GM10266 (cell line): Measurements from ENCODE around the gene AMOTL1.

Experiments
- DNase-seq: peaks from one replicate; pipeline ENCODE4 v3.0.0; 2012; ENCODE audit errors: extremely low spot score
- CTCF ChIP-seq: IDR thresholded peaks from 2 replicates; pipeline ENCODE4 v1.5.1; 2012; ENCODE audit warnings: mild to moderate bottlenecking, low read depth; ENCODE audit not compliant: control insufficient read depth, insufficient read depth; ENCODE audit errors: missing control alignments

AMOTL1 gene

GRCh38 chr11:94799726-94800125, 31.6 kb downstream of the AMOTL1 start:
- no peak for DNase-seq
- no peak for TF ChIP-seq CTCF

- DNase-seq = no peak
- TF ChIP-seq CTCF = no peak
These were observed 32.3 kb downstream of the AMOTL1 start for GRCh38 chr11:94800414-94800813.

GRCh38 chr11:94801866-94802460, 33.8 kb downstream of the AMOTL1 start:
- no peak for TF ChIP-seq CTCF
- no peak for DNase-seq

GRCh38 chr11:94802501-94802900, 34.3 kb downstream of the AMOTL1 start:
- DNase-seq = no peak
- no peak for TF ChIP-seq CTCF

GRCh38 chr11:94803491-94803890, 35.3 kb downstream of the AMOTL1 start:
- no peak for DNase-seq
- TF ChIP-seq CTCF = no peak

- TF ChIP-seq CTCF = no peak
- DNase-seq = no peak
These were observed 36.7 kb downstream of the AMOTL1 start for GRCh38 chr11:94804874-94805273.

- DNase-seq = no peak
- TF ChIP-seq CTCF = no peak
These were observed 37.9 kb downstream of the AMOTL1 start for GRCh38 chr11:94806014-94806413.
